ENCODE measurements around the gene APBB3.

- TF ChIP-seq CTCF (IDR thresholded peaks at IDR 0.05) (peak; percentile 56 to 97 (median 64)), POLR2A (IDR thresholded peaks at IDR 0.05) (peak; percentile 69 to 93)
Observed at GRCh38 chr5:140547508-140548299, 16.7 kb downstream of the APBB3 start, which contains the start of gene EIF4EBP3.

Data from tibial nerve (tissue), 3 donors.